NOMO-1 (cell line): ENCODE measurements around the gene TTYH2.

Source experiments
- DNase-seq, 2 experiments: peaks; one replicate each; lab custom pipeline; 2025; ENCODE audit not compliant: unreplicated experiment in 2 of 2; lab: John Stamatoyannopoulos, UW

Gene TTYH2

GRCh38 chr17:74192950-74193781, 20.2 kb upstream of the TTYH2 start:
- no peak for DNase-seq

GRCh38 chr17:74194682-74195081, 18.7 kb upstream of the TTYH2 start:
- no peak for DNase-seq

- no peak for DNase-seq
Measured at GRCh38 chr17:74196541-74197317, 16.6 kb upstream of the TTYH2 start.

- no peak for DNase-seq
Measured at GRCh38 chr17:74197801-74198200, 15.6 kb upstream of the TTYH2 start.

GRCh38 chr17:74198694-74199093, 14.7 kb upstream of the TTYH2 start:
- no peak for DNase-seq

GRCh38 chr17:74199306-74200092, 13.9 kb upstream of the TTYH2 start:
- DNase-seq = peak; percentile 33 to 56

- no peak for DNase-seq
Measured at GRCh38 chr17:74200112-74200511, 13.3 kb upstream of the TTYH2 start.

- DNase-seq = no peak
Measured at GRCh38 chr17:74201250-74201649, 12.1 kb upstream of the TTYH2 start.

- DNase-seq = no peak
Measured at GRCh38 chr17:74201948-74202347, 11.4 kb upstream of the TTYH2 start.

- no peak for DNase-seq
Measured at GRCh38 chr17:74202938-74203337, 10.4 kb upstream of the TTYH2 start.

- peak; percentile 87 to 94 for DNase-seq
Measured at GRCh38 chr17:74203439-74204240, 9.7 kb upstream of the TTYH2 start, which contains the start of gene RPL38. RPL38 (plus strand) TSS chr17:74203678; CDS start chr17:74203956, 278 bp downstream.

- no peak for DNase-seq
Measured at GRCh38 chr17:74204474-74204873, 8.9 kb upstream of the TTYH2 start.

- DNase-seq = no peak
Measured at GRCh38 chr17:74205274-74205673, 8.1 kb upstream of the TTYH2 start.

- no peak for DNase-seq
Measured at GRCh38 chr17:74206332-74206818, 7.0 kb upstream of the TTYH2 start.

- peak; percentile 43 to 67 for DNase-seq
Measured at GRCh38 chr17:74210191-74211140, 2.9 kb upstream of the TTYH2 start.

- DNase-seq = no peak
Measured at GRCh38 chr17:74211141-74211911, 2.0 kb upstream of the TTYH2 start.

GRCh38 chr17:74211912-74212208, 1.5 kb upstream of the TTYH2 start:
- DNase-seq = no peak

- DNase-seq = peak in 1 of 2 experiments; percentile 24
Measured at GRCh38 chr17:74212209-74212912, 1.0 kb upstream of the TTYH2 start.
